Stimulated activated CD8-positive, alpha-beta memory T cell treated with anti-CD3 and anti-CD28 coated beads, Interleukin-4, amount 100 ng/mL, for 24 hours (primary cell): ENCODE data around the gene PDZRN3.

Source experiments
- DNase-seq: peaks from one replicate; pipeline ENCODE4 v3.0.0-alpha.2; 2020; ENCODE audit warnings: low read depth

The PDZRN3 gene

DNA sequence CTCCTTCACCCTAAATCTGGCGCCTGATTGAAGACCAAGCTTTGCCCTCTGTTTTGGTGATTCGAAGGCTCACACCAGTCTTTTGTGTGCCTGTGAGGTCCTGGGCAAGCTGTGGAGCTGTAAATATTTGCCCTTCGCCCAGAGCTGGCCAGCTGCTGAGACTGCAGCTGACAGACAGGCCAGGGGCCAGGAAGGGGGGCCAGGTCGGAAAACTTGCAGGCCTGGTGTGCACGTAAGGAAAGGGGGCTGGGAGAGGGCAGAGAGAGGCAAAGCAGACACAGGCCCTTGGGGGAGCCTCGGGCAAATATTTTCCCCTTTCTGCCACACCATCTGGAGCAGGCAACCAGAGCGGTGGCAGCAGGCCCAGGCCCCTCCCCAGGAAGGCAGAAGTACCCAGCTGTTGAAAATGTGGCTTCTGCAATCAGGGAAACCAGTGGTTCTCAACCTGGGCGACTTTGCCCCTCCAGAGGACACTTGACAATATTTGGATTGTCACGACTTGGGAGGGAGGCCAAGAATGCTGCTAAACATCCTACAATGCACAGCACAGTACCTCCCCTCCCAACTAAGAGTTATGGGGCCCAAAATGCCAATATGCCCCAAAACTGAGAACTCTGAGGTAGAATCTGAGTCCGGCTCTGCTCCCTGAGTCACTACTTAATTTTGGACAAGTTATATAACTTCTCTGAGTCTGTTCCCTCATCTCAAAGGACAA lies 2.5 kb downstream of the PDZRN3 start:
- DNase-seq: no peak

DNA sequence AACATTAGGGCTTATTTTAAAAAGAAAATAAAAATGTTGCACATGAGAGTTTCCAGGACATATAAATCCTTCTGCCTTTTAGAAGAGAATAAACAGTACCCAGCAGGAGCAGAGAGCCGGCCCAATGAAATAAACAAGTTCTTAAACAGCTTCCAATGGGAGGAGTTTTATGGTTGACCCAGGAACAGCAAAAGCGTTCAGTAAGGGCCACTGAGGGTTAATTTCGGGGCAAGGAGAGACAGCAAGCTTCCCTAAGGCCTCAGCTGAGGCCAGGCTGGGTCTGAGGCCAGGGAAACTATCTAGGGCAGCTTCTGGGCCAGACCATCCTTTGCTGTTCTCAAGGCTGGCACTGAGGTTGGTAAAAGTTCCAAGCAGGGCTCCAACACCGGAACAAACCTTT lies 3.4 kb downstream of the PDZRN3 start:
- DNase-seq: no peak

DNA sequence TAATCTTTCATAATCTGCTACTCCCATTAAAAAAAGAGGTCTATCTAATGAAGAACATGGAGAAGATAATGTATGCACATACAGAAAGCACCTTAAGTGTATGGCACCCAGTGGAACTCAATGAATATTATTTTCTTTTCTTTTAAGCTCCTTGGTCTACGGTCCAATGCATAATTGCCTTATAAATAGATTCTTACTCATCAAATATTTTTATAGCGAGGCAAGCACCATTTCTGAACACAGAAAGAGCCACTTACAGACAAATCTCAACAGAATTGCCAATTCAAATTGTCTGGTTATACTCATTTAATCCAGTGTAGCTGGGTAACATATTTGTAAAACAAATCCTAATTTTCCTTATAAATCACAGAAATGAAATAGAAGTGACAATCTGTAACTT lies 6.3 kb downstream of the PDZRN3 start:
- DNase-seq: no peak

DNA sequence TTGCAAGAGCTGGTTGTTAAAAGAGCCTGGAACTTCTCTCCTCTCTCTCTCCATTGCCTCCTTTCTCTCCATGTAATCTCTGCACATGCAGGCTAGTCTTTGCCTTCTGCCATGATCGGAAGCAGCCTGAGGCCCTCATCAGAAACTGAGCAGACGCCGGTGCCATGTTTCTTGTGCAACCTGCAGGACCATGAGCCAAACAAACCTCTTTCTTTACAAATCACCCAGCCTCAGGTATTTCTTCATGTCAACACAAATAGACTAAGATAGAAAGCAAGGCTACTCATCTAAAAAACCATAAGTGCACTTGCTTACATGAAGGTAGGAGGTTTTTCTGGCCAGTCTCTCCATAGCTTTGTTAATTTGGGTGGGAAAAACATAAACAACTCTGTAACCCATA lies 8.7 kb downstream of the PDZRN3 start:
- DNase-seq: no peak

DNA sequence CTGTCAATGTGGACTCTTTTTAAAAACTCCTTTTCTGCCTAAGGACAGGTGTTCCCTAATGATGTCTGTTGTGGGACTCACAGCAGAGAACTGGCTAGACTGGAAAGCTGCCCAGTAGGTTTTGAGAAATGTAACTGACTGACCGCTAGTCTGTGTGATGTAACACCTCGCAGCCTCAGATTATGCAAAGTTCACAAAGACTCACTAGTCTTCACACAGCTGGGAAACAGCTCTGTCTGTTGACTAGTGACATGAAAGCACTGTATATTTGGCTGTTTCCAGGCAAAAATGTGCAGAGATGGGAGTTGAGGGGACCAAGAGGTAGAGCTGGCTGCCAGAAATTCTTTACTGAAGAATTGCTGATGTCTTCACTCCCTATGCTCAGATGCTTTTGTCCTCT lies 10.3 kb downstream of the PDZRN3 start:
- no peak for DNase-seq

DNA sequence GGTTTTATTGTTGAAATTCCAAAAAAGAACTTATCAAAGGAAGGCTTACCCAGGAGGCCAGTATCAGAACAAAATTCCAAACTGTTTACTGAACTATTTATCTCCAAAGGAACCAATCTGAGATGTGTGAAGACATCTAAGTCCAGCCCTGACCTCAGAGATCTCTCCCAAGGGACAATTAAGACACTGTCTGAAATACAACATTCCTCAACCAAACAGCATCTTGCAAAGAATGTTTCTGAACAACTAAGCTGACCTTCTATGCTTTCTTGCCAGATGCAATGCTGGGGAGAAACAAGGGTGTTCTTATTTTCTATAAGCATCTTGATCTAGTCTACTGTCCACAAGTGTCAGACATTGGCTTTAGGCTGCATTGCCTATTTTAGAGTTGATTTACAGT lies 13.6 kb downstream of the PDZRN3 start:
- DNase-seq: no peak

DNA sequence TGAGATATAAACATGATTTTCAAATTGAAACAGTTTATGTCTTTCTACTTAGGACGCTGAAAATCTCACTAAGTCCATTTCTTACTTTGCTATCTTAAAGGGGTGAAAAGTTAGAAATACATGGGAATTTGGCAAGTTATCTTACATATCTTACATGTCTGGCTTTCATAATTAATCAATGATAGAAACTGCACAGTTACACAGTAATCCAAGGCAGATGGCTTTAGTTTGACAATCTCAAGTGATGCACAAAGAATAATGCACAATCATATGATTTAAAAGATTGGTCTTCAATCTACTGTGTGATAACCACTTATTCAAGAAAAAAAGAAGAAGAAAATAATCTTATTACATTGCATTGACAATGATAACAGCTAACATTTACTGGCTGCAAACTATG lies 14.2 kb downstream of the PDZRN3 start:
- DNase-seq: no peak

DNA sequence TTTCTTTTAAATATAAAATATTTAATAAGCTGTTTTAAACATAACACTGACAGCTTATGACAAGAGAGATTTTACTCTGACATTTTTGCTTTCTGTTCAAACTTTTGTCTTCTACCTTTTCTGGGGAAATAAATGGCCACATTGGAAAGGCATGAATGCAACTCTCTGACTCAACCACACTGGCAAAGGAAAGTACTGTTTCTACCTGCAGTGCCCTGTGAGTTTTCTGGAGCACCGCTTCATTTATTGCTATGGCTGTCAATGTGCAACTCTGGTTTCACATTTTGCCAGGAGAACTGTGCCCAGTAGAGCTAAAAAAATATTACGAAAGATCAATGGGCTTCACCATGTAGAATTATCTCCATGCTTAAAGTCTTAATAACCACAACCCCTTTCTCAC lies 15.1 kb downstream of the PDZRN3 start:
- DNase-seq: no peak

DNA sequence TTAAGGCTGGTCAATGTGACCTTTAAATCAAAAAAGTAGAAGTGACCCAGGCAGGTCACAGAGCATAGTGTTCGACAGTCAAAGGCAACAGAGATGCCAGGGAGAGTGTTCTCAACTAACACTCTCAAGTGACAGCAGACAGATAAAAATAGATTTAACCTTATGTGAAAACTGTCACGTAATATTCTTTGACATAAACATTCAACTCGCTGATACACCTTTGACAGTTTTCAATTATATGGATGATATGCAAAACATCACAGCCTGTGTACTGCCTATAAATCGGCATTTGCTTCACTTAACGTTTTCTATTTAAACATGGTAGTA lies 15.5 kb downstream of the PDZRN3 start:
- DNase-seq: no peak

DNA sequence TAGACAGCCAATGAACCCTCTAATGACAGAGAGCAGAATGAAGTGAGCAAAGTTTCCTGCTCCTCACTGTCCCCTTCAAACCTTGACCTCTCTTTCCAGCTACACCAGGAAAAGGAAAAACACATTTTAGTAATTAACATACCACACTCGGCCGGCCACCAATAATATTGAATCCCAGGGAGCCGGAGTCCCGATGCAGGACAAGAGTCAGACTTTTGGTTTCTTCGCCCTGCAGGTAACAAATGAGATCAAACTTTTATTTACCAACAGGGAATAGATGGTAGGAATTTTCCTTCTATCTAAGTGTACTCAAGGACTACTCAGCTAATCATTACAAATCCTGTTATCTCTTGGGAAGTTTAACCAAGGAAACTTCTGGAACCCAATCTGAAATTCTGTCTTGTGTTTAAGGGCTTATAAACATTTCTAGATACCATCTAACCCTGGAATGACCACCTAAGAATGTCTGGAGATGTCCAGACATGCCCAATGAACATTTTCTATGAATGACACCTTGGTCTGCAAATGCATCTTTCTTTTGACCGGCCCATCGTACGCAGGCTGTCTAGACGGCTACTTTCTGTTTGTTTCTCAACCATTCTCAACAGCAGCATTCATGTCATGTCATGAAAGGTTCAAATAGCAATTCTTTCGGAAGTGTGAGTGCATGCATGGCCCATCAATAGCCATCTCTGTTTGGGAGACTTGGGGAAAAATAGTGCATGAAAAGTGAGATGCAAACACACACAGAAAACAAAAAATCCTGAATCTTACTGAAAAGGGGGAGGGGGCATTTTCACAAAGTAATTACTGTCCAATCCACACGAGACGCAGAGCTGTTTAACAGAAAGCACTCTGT lies 16.1 kb downstream of the PDZRN3 start:
- no peak for DNase-seq

DNA sequence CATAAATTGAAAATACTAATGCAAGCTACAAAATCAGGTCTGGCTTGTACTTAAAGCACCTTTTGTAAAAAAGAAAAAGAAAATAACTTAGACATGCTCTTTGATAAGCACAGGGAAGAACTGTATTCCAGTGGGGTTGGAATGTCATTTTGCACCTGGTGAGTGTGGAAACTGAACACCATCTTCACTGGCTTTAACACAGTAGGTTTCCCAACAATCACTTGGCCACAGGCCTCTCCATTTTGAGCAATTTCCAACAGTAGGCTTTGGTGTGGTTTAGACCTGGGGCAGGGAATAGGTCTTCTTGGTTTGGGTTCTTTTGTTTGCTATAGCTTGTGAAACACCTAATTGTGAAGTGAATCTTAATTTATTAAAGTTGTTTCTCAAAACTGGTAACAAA lies 18.9 kb downstream of the PDZRN3 start:
- DNase-seq: no peak

DNA sequence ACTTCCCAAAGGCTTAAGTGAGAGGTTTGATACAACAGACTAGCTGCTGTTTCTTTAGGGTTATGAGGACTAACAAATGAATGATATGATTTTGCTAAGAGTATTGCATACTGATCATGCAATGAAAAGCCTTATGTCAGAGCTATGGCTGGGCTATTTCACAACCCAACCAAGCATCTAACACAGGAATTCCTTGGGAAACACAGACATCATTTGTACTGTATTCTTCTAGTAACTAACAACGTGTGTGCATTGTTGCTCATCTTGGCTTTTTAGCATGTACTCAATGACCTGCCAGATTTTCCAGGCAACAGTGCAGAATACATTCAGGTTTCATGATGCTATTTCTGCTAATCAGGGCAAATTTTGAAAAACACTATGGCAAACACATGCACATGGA lies 19.3 kb downstream of the PDZRN3 start:
- no peak for DNase-seq

DNA sequence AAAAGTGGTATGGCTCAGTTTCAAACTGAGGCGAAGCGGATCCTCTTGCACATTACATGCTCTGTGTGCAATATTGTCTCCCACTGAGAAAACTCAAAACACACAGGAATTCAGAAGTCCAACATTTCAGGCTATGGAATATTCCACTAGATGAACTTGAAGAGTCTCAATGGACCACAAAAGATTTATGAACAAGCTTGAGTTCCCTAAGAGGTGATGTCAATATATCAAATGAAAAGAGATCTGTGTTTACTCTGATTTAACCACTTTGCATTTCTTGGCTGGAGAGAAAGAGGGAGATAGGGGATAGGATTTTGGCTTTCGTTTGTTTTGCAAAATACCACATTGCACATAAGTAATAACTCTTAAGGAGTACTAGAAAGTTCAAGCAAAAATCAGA lies 20.3 kb downstream of the PDZRN3 start:
- DNase-seq: no peak

DNA sequence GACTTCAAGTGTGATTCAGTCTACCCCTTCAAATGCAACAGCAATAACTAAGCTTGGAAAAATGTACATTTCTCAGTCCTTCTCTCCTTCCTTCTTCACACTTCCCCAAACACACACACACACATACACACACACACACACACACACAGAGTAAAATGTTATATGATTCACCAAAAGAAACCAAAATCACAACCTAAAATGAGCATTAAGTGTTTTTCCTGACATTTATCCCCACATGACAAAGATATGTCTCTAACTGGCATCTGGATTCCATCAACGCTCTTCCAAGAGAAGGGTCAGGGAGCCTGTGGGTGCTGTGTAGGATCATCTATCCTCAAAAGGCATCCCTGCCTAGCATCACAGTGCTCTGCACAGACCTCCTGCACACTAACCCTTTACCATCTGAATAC lies 21.0 kb downstream of the PDZRN3 start:
- no peak for DNase-seq

DNA sequence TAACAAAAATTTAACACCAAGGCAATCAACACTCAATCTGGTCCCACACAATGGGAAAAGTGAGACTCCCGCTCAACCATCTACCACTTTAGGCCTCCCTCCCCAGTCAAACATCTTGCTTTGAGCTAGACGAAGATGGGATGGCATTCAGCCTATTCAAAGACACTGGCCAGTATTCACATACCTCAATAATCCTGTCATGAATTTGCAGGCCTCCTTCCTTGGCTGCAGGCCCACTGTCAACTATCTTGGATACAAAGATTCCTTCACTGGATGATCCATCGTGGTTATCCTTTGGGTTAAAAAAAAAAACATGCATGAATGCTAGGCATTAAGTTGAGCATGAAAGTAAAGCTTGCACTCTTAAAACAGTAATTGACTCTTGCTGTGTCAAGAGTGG lies 22.6 kb downstream of the PDZRN3 start:
- no peak for DNase-seq

DNA sequence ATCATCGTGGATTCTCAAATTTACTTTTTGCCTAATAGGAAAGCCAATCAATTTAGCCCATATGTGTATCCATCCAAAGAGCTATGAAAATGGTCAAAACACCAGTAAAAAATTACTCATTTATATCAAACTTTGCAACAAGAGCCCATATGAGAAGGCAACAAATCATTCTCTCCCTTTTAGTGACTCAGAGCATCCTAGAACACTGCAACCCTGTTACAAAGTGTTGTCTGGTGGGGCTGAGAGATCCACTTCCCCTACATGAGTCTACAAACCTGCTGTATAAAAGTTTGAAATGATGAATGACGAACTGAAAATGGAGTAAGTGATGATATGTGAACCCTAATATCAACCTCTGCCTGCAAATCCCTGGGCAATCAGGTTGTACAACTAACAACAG lies 23.3 kb downstream of the PDZRN3 start:
- DNase-seq: no peak

DNA sequence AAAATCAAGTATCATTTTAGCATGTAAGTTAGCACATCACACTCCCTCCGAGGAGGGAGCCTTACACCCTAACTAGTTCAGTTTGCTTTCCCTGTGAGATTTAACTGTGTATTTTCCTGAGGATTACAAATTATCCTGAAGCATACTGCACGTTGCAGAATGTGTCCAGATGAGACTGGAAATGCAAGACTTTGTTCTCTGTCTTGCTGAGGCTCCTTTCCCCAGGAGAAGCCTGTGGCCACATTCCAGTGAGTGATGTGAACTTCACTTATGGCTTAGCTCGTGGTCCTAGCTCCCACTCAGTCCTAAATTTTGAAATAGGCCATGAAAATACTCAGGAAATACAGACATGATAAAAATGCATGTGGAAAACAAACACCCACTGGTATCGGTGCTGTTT lies 23.7 kb downstream of the PDZRN3 start:
- no peak for DNase-seq

DNA sequence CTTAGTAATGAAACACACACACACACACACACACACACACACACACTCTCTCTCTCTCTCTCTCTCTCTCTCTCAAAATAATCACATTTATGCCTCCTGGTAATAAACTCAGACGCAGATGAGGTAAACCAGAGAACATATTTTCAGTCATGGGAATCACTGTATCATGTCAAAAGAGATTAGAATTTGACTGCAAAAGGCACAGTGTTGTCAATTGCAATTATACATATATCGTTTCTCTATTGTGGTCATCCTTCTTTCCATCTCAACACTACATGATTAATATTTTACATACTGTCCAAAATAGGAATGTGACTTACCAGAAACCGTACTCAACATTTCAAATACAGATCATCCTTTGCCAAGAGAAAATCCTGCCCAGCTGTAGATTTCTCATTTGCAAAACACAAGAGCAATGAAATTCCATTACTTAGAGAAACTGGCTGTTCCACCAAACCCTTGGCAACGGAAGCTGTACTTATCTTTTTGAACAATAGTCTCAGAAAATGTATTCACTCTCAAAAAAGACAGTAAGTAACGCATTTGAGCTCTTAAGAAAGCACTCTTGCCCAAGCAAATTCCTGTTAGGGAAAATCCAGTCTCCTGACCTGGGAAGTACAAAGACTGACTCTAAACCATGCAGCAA lies 24.3 kb downstream of the PDZRN3 start:
- no peak for DNase-seq

DNA sequence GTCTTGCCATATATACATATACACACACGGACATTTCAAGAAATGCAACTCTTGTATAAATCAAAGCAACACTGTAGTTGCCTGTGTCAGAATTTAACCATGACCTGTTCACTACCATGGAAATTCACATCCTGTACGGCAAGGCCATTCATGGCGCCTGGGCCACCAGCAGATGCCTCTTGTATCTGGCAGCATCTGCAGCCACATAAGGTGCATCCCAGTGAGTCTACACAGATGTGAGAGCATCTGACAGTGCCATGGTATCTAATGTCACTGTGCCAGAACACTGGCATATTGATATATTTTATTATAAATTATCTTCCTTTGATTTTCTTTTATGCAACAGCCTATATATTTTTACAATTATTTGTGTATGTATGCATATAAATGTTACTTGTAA lies 25.1 kb downstream of the PDZRN3 start:
- no peak for DNase-seq

DNA sequence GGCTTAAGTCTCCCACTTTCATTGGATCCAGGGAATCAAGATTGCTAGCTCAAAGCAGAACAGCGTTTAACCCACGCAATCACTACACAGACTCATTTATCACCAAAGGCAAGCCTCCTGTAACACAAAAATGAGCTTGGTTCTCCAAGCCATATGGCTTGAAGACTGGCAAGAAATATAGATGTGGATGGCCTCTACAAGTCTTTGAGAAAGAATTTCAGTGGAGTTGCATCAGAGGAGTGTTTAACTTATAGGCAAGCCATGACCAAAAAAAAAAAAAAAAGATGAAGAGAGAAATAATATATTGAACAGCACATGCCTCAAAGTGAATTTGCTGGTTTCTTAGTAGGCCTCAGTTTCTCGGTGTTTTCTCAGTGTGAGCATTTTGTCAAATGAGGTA lies 27.3 kb downstream of the PDZRN3 start:
- no peak for DNase-seq

DNA sequence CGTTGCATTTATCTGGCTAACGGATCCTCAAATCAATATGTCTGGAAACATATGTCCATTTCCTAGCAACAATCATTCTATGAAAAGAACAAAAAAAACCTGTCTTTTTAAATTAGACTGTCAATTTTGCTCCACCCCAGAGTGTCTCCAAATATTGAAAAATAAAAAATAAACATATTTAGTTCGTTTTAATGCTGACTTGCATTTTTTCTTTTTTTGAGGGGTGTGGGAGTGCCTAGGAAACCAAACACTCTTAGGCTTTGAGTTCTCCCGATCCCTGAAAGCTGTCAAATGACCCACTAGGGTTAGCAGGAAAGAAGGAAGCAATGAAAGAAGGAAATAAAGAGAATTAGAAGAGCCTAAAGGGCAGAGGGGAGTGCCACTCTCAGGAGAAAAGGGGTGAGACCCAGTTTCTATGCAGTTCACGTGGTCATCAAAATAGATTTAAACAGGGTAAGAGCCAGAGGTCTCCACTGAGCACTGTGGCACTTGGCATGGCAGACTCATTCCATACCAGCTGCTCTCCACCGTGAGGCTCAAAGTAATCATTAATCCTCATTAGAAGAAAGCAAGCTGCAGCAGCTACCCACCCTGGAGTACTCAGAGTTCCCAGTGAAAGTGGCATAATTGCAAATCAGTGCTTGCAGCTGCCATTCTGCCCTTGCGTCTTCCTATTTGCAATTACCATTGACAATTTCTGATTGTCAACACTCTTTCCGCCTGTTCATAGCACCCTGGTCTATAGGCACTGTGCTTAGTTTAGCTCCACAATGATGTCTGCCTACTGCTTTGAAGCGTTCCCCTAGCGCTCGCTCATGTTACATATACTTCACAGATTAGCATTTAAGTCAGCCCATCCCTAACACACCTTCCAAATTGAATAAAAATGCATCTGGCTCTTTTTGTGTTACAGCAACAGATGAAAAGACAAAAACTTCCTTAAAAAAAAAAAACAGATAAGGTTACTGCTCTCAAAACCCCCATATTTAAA lies 32.3 kb downstream of the PDZRN3 start:
- no peak for DNase-seq

DNA sequence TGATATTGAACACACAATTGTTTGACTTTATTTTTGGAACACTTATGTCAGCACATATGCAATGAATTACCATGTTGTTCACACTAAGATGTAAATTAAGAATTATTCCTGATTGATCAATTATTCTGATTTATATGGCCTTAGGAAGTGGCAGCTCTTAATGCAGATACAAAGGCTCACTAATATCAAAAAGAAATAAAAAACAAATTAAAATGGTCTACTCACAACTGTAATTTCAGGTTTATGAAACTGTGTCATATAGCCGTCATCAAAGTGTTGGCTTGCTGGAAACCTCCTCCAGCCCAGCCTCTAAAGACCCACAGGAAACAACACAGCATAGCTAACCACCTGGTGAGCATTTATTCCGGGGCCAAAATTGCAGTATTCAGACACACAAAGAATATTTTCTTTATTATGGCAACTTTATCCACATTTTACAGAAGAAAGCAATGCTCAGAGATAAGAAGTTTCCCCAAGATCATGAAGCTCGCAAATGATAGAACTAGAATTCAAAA lies 33.4 kb downstream of the PDZRN3 start:
- no peak for DNase-seq
